ENCODE data around the gene DOCK9.
"Not testable (repeated sequence)": the region's sequence is repeated elsewhere in the genome, so short reads cannot be mapped to it uniquely, and the experiment has no call there.

The DOCK9 gene

GRCh38 chr13:98824376-98825160 lies 153.3 kb downstream of the DOCK9 start:
- DNase-seq (ENCODE audit: low read depth, low spot score): no peak

DNA sequence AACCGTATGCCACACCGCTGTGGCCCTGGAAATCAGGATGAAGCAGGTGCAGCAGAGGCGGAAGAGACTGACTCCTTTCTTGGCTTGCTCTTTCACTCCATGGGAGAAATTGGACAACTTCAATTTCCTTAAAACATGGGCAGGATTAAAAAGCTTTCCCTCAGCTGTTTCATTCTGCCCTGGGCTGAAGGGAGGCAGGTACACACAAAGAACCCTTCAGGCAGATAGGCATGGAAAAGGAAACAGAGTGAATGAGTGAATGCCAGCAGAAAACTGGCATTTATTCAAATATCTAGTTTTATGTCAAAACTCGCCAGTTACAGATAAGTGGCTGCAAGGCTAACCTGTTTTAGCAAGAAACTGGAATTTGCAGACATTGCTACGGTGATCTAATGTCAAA lies 154.4 kb downstream of the DOCK9 start:
- no peak for DNase-seq (ENCODE audit: low read depth, low spot score)

GRCh38 chr13:98822225-98822606 lies 155.6 kb downstream of the DOCK9 start:
- DNase-seq (ENCODE audit: low read depth, low spot score): no peak

GRCh38 chr13:98821372-98822224 lies 156.3 kb downstream of the DOCK9 start:
- peak; percentile 34 for DNase-seq (ENCODE audit: low read depth, low spot score)

- no peak for DNase-seq (ENCODE audit: low read depth, low spot score)
These were observed 157.0 kb downstream of the DOCK9 start for GRCh38 chr13:98820744-98821371.

DNA sequence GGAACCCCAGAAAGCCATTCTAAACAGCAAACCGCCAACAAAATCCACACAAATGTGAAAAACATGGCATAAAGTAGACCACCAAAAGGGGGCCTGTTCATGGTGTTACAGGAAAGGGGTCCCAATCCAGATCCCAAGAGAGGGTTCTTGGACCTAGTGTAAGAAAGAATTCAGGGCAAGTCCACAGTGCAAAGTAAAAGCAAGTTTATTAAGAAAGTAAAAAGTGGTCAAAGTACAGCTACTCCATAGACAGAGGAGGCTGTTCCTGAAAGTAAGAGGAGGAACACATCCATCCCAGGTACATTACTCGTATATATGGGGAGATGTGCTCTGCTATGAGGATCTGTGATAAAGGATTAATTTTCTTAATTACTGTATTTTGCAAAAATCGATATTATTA lies 157.6 kb downstream of the DOCK9 start:
- no peak for DNase-seq (ENCODE audit: low read depth, low spot score)

GRCh38 chr13:98819382-98820010 lies 158.4 kb downstream of the DOCK9 start:
- no peak for DNase-seq (ENCODE audit: low read depth, low spot score)

DNA sequence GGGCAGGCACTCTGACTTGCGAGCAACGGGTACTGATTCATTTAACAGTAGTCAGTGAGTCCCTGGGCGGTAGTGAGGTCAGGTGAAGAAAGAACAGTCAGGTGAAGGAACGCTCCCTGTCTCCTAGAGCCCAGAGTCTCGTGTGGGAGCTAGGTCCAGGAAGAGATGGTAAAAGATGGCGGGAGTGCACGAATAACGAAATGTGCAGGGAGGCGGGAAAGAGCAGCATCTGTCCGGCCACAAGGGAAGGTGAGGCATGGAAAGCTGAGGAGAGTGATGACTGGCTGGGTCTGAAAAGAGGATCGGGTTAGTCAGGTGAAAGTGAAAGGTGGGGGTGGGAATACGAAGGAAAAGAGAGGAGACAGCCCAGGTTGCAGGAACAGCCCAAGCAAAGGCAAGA lies 161.5 kb downstream of the DOCK9 start:
- no peak for DNase-seq (ENCODE audit: low read depth, low spot score)

- DNase-seq (ENCODE audit: low read depth, low spot score): no peak
These were observed 163.9 kb downstream of the DOCK9 start for GRCh38 chr13:98813993-98814392.

GRCh38 chr13:98812186-98812790 lies 165.6 kb downstream of the DOCK9 start:
- DNase-seq (ENCODE audit: low read depth, low spot score): not testable (repeated sequence)

DNA sequence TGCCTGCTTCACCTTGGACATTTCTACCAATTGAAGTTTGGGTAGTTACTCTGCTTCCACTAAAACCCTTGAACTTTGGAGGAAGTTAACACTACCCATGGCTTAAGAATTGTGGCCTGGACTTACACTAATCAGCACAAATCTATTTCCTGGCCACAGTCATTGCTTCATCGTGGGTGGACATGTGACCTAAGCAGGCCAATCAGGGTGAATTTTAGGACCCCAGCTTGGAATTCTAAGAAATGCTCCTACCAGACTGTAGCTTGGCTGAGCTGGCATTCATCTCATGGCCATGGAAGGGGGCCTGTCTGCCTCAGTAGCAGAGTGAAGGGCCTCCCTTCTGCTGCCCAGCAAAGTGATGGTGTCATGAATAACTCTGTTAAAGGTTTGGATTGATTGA lies 167.1 kb downstream of the DOCK9 start:
- no peak for DNase-seq (ENCODE audit: low read depth, low spot score)

- DNase-seq (ENCODE audit: low read depth, low spot score): no peak
These were observed 168.5 kb downstream of the DOCK9 start for GRCh38 chr13:98809345-98809777.

DNA sequence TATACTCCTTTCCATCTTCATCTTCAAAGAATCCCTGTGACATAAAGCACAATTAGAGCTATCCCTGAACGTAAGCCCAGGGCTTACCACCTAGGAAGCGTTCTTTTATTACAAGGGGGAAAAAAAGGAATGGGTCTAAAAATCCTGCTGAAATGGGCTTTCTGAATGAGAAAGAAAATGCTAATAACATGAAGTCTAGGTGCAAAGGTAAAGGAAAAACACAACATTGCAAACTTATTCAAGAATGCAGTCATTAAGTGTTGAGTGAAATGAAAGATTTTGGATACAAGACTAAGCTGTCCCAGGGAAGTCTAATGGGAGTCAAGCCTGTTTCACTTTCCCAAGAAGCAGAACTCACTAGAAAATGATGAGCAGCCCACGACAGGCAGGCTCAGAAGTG lies 170.1 kb downstream of the DOCK9 start:
- no peak for DNase-seq (ENCODE audit: low read depth, low spot score)

GRCh38 chr13:98804336-98804855 lies 173.5 kb downstream of the DOCK9 start:
- no peak for DNase-seq (ENCODE audit: low read depth, low spot score)

DNA sequence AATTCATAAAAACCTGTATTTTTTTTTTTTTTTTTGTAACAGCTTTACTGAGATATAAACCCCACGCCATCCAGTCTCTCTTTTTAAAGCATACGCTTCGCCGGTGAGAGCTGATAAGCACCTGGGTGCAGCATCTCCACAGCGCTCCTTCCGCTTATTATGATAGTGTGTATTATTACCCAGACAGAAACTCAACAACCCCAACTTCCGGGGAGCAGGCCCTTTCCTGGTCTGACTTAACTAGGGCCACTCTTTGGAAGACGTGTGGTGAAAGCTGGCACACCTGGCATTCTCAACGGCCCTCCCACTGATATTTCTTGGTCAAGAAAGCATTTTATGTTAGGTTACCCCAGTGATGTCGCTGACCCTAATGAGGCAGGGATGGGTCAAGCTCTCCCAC lies 173.9 kb downstream of the DOCK9 start:
- no peak for DNase-seq (ENCODE audit: low read depth, low spot score)

DNA sequence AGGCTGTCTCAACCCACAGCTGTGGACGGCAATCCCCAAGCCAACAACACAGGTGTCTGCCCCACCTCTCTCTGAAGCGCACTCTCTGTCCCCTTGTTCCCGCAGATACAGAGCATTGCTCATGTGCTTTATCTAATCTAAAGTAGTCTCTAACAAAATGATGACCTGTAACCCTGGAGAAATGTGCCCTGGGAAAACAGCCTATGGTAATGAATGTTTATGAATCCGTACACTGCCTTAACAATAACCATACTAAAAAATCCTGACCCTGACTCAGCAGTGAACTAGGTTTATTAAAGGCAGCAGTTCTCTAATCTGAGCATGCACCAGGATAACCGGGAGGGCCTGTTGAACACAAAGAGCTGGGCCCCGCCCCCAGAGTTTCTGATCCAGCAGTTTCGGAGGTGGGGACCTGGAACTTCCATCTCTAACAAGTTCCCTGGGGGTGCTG lies 174.7 kb downstream of the DOCK9 start:
- no peak for DNase-seq (ENCODE audit: low read depth, low spot score)

- DNase-seq (ENCODE audit: low read depth, low spot score): no peak
These were observed 175.3 kb downstream of the DOCK9 start for GRCh38 chr13:98802559-98802958.

DNA sequence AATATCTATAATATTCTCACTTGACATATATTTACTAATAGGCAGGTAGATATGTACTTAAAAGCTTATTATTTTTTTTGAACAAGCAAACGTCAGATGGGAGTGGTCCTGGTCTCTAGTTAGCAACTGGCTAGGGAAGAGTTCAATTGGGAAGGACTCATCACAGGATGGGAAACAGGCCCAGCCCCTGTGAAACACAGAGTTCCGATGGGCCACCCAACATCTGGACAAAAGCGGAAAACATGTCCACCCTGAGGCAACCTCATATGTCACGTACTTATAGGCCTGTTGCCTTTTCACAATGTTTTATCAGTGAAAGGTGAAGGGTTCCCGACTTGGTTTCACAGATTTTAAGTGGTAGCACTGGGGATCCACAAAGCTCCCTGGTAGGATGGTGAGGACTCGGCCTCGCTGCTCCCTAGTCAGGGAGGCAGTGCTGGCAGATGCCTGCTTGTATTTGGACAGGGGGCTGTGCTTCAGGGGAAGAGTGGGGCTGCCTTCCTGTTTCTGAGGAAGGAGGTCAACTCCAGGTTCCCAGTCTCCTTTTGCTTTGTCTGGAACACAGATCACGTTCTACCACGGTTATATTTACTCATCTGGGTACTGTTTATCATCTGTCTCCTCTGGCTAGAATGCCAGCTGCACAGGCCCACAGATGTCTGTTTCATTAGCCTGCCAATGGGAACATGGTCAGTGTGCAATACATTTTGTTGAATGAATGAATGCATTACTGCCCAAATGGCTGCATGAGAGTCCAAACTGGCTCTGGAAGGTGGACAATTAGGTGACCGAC lies 176.0 kb downstream of the DOCK9 start:
- no peak for DNase-seq (ENCODE audit: low read depth, low spot score)

- DNase-seq (ENCODE audit: low read depth, low spot score): no peak
These were observed 177.8 kb downstream of the DOCK9 start for GRCh38 chr13:98800078-98800477.
